AG09319 (cell line): ENCODE data around the gene STK39.

ENCODE experiments used
- DNase-seq: peaks from one replicate; pipeline ENCODE4 v3.0.0-alpha.2; 2010; ENCODE audit warnings: low read depth; ENCODE audit errors: extremely low read depth
- CTCF ChIP-seq: IDR thresholded peaks from 2 replicates; pipeline ENCODE4 v1.5.1; 2011; ENCODE audit warnings: low read depth, mild to moderate bottlenecking, inconsistent platforms, low read length, moderate library complexity

Gene STK39

GRCh38 chr2:168186452-168186851, 60.9 kb downstream of the STK39 start:
- no peak for TF ChIP-seq CTCF
- no peak for DNase-seq

GRCh38 chr2:168185583-168186274, 61.7 kb downstream of the STK39 start:
- no peak for DNase-seq
- TF ChIP-seq CTCF: no peak

- DNase-seq: no peak
- TF ChIP-seq CTCF: no peak
Observed at GRCh38 chr2:168184681-168185513, 62.5 kb downstream of the STK39 start.

GRCh38 chr2:168183308-168183997, 63.9 kb downstream of the STK39 start:
- no peak for DNase-seq
- no peak for TF ChIP-seq CTCF

- no peak for TF ChIP-seq CTCF
- no peak for DNase-seq
Observed at GRCh38 chr2:168182550-168183249, 64.7 kb downstream of the STK39 start.

- DNase-seq: no peak
- TF ChIP-seq CTCF: no peak
Observed at GRCh38 chr2:168181825-168182224, 65.6 kb downstream of the STK39 start.

GRCh38 chr2:168180914-168181313, 66.5 kb downstream of the STK39 start:
- DNase-seq: no peak
- no peak for TF ChIP-seq CTCF
